ENCODE results near the gene PTGR3.

DNA sequence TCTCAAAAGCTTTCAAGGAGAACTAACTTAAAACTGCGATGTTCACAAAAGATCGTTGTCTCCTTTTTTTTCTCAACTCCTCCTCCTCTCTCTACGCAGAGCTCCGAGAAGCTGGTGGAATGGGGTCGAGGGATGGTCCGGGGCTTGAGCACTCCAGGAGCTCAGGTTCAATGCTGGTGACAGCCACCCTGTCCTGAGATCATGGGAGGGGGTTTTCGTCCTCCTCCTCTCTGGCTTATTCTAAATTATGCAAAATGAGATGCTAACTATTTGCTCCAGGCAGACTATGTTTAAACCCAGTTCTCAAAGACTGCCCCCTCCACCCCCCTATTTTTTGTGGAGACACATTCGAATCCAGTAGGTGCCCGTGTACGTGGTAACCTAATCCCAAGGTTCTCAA is 13.5 kb upstream of the PTGR3 start:
- TF ChIP-seq, protein P1, sequence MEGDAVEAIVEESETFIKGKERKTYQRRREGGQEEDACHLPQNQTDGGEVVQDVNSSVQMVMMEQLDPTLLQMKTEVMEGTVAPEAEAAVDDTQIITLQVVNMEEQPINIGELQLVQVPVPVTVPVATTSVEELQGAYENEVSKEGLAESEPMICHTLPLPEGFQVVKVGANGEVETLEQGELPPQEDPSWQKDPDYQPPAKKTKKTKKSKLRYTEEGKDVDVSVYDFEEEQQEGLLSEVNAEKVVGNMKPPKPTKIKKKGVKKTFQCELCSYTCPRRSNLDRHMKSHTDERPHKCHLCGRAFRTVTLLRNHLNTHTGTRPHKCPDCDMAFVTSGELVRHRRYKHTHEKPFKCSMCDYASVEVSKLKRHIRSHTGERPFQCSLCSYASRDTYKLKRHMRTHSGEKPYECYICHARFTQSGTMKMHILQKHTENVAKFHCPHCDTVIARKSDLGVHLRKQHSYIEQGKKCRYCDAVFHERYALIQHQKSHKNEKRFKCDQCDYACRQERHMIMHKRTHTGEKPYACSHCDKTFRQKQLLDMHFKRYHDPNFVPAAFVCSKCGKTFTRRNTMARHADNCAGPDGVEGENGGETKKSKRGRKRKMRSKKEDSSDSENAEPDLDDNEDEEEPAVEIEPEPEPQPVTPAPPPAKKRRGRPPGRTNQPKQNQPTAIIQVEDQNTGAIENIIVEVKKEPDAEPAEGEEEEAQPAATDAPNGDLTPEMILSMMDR (IDR thresholded peaks at IDR 0.05): no peak
- TF ChIP-seq POLR2A (IDR thresholded peaks at IDR 0.05): no peak

Data from uterus (tissue), 2 donors.